Liver (tissue), 3 donors: ENCODE results near the gene TMTC2.

Experiments
- CTCF ChIP-seq: fragments of 150-350 bp; IDR thresholded peaks from 2 replicates; pipeline ENCODE4 v1.5.1; 2017; ENCODE audit warnings: improper control_type of control experiment, low read depth, low read length; ENCODE audit not compliant: missing input control
- FOXA2 ChIP-seq: IDR thresholded peaks from 2 replicates; pipeline ENCODE4 v1.6.1; 2016; ENCODE audit warnings: antibody characterized with exemption
- GABPA ChIP-seq, 2 donors: IDR thresholded peaks in 1 of 2; conservative IDR thresholded peaks in 1 of 2; 2 replicates each; pipeline ENCODE4 v1.6.1; 2016; ENCODE audit warnings: antibody characterized with exemption in 2 of 2, mild to moderate bottlenecking in 1 of 2, moderate library complexity in 1 of 2
- JUND ChIP-seq, 2 donors: IDR thresholded peaks; 2 replicates each; pipeline ENCODE4 v1.6.1; 2016; ENCODE audit warnings: antibody characterized with exemption in 2 of 2
- RAD21 ChIP-seq, 2 donors: IDR thresholded peaks; 2 replicates each; pipeline ENCODE4 v1.6.1; 2016; ENCODE audit warnings: antibody characterized with exemption in 2 of 2, mild to moderate bottlenecking in 2 of 2
- REST ChIP-seq: IDR thresholded peaks from 2 replicates; pipeline ENCODE4 v1.6.1; 2016; ENCODE audit warnings: antibody characterized with exemption, mild to moderate bottlenecking
- RXRA ChIP-seq, 2 donors: IDR thresholded peaks; 2 replicates each; pipeline ENCODE4 v1.6.1; 2017 to 2018; ENCODE audit warnings: antibody characterized with exemption in 2 of 2, mild to moderate bottlenecking in 1 of 2
- TAF1 ChIP-seq: conservative IDR thresholded peaks from 2 replicates; pipeline ENCODE4 v1.6.1; 2016; ENCODE audit warnings: antibody characterized with exemption, mild to moderate bottlenecking
- YY1 ChIP-seq: IDR thresholded peaks from 2 replicates; pipeline ENCODE4 v1.6.1; 2016; ENCODE audit warnings: antibody characterized with exemption, mild to moderate bottlenecking
- TF ChIP-seq, protein P1 (sequence below): IDR thresholded peaks from 2 replicates; pipeline ENCODE4 v1.6.1; 2016; ENCODE audit warnings: antibody characterized with exemption
- TF ChIP-seq, protein P2 (sequence below): IDR thresholded peaks from 2 replicates; pipeline ENCODE4 v1.6.1; 2016; ENCODE audit warnings: antibody characterized with exemption
- donor health status: healthy.
- donor health status: healthy.

- TF ChIP-seq TAF1 = no peak
- TF ChIP-seq RAD21 (IDR thresholded peaks at IDR 0.05) = no peak
- TF ChIP-seq CTCF = no peak
- TF ChIP-seq RXRA (IDR thresholded peaks at IDR 0.05) = no peak
- TF ChIP-seq, protein P1, sequence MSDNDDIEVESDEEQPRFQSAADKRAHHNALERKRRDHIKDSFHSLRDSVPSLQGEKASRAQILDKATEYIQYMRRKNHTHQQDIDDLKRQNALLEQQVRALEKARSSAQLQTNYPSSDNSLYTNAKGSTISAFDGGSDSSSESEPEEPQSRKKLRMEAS = no peak
- no peak for TF ChIP-seq GABPA (IDR thresholded peaks at IDR 0.05 in 1 of 2, conservative IDR thresholded peaks at IDR 0.05 in 1 of 2)
- no peak for TF ChIP-seq JUND (IDR thresholded peaks at IDR 0.05)
- no peak for TF ChIP-seq YY1
- TF ChIP-seq, protein P2, sequence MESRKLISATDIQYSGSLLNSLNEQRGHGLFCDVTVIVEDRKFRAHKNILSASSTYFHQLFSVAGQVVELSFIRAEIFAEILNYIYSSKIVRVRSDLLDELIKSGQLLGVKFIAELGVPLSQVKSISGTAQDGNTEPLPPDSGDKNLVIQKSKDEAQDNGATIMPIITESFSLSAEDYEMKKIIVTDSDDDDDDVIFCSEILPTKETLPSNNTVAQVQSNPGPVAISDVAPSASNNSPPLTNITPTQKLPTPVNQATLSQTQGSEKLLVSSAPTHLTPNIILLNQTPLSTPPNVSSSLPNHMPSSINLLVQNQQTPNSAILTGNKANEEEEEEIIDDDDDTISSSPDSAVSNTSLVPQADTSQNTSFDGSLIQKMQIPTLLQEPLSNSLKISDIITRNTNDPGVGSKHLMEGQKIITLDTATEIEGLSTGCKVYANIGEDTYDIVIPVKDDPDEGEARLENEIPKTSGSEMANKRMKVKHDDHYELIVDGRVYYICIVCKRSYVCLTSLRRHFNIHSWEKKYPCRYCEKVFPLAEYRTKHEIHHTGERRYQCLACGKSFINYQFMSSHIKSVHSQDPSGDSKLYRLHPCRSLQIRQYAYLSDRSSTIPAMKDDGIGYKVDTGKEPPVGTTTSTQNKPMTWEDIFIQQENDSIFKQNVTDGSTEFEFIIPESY = no peak
- no peak for TF ChIP-seq REST
- TF ChIP-seq FOXA2 = no peak
Observed at GRCh38 chr12:83121897-83122622, 435.4 kb downstream of the TMTC2 start.
